ENCODE data around the gene C6orf136. TPM values are rescaled to one million over a fixed set of nuclear protein-coding genes. Genes with fewer than 3 reads are reported as not detected.

The C6orf136 gene
- total and polyA plus RNA-seq, 9 of the 15 experiments (the other 6 are each of a cell fraction or from before 2014, with no cell fraction given): 14.1 to 63.1 (median 18.4) TPM

DNA sequence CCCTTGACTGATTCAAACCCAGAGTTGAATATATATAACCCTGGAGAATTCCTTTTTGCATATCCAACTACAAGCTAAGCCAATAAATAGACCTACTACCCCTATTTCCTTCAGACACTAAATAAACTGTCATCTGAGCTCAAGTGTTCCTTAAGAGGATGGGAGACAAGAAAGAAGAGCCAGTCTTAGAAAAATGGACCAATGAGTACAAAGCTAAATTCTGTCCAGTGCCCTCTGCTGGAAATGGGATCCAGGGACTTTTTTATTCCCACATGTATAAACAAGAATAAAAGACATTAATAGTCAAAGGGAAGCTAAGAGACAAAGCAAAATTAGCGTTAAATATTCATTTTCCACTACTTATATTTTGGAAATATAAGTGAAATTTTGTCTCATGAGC, 34.7 kb upstream of the C6orf136 start (continued):
- TF ChIP-seq, protein P1, sequence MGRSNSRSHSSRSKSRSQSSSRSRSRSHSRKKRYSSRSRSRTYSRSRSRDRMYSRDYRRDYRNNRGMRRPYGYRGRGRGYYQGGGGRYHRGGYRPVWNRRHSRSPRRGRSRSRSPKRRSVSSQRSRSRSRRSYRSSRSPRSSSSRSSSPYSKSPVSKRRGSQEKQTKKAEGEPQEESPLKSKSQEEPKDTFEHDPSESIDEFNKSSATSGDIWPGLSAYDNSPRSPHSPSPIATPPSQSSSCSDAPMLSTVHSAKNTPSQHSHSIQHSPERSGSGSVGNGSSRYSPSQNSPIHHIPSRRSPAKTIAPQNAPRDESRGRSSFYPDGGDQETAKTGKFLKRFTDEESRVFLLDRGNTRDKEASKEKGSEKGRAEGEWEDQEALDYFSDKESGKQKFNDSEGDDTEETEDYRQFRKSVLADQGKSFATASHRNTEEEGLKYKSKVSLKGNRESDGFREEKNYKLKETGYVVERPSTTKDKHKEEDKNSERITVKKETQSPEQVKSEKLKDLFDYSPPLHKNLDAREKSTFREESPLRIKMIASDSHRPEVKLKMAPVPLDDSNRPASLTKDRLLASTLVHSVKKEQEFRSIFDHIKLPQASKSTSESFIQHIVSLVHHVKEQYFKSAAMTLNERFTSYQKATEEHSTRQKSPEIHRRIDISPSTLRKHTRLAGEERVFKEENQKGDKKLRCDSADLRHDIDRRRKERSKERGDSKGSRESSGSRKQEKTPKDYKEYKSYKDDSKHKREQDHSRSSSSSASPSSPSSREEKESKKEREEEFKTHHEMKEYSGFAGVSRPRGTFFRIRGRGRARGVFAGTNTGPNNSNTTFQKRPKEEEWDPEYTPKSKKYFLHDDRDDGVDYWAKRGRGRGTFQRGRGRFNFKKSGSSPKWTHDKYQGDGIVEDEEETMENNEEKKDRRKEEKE (IDR thresholded peaks at IDR 0.05; ENCODE audit: borderline replicate concordance in 1 of 2, control insufficient read depth in 1 of 2, low read depth in 2 of 2, low read length in 1 of 2): no peak
- TF ChIP-seq TEAD1 (CRISPR knock-in tag; IDR thresholded peaks at IDR 0.05): no peak
- TF ChIP-seq GTF3C2 (IDR thresholded peaks at IDR 0.05; ENCODE audit: borderline replicate concordance, extremely low read depth, insufficient read length): no peak
- TF ChIP-seq, protein P2, sequence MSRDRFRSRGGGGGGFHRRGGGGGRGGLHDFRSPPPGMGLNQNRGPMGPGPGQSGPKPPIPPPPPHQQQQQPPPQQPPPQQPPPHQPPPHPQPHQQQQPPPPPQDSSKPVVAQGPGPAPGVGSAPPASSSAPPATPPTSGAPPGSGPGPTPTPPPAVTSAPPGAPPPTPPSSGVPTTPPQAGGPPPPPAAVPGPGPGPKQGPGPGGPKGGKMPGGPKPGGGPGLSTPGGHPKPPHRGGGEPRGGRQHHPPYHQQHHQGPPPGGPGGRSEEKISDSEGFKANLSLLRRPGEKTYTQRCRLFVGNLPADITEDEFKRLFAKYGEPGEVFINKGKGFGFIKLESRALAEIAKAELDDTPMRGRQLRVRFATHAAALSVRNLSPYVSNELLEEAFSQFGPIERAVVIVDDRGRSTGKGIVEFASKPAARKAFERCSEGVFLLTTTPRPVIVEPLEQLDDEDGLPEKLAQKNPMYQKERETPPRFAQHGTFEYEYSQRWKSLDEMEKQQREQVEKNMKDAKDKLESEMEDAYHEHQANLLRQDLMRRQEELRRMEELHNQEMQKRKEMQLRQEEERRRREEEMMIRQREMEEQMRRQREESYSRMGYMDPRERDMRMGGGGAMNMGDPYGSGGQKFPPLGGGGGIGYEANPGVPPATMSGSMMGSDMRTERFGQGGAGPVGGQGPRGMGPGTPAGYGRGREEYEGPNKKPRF (IDR thresholded peaks at IDR 0.05; ENCODE audit: low read depth, low read length): no peak
- TF ChIP-seq, protein P3, sequence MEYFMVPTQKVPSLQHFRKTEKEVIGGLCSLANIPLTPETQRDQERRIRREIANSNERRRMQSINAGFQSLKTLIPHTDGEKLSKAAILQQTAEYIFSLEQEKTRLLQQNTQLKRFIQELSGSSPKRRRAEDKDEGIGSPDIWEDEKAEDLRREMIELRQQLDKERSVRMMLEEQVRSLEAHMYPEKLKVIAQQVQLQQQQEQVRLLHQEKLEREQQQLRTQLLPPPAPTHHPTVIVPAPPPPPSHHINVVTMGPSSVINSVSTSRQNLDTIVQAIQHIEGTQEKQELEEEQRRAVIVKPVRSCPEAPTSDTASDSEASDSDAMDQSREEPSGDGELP (CRISPR knock-in tag; IDR thresholded peaks at IDR 0.05; ENCODE audit: borderline replicate concordance): no peak
- TF ChIP-seq GATAD2B (IDR thresholded peaks at IDR 0.05; ENCODE audit: borderline replicate concordance): 0 out of 2 replicates have a peak, but pooled peaks have one; percentile 9
- no peak for TF ChIP-seq TEAD2 (tag; IDR thresholded peaks at IDR 0.05)
- TF ChIP-seq SIN3B (IDR thresholded peaks at IDR 0.05; ENCODE audit: low read depth): no peak
- peak in 1 of 2 experiments; percentile 42; a peak in 1 of 4 replicates for TF ChIP-seq TBL1XR1 (IDR thresholded peaks at IDR 0.05; ENCODE audit: low read length in 2 of 2)
- TF ChIP-seq ZNF696 (CRISPR knock-in tag; conservative IDR thresholded peaks at IDR 0.05): no peak
- no peak for TF ChIP-seq LEF1 (IDR thresholded peaks at IDR 0.05)
- 0 out of 2 replicates have a peak, but pooled peaks have one; percentile 32 for TF ChIP-seq POLR2A (conservative IDR thresholded peaks at IDR 0.05)
- no peak for TF ChIP-seq HINFP (tag; conservative IDR thresholded peaks at IDR 0.05; ENCODE audit: low read depth)
- TF ChIP-seq MEIS2 (IDR thresholded peaks at IDR 0.05; ENCODE audit: partially characterized antibody): no peak

Measured in K562 (cell line).